Measurements from ENCODE around the gene PPFIA3. TPM values are rescaled to one million over a fixed set of nuclear protein-coding genes. Genes with fewer than 3 reads are reported as not detected.

Gene PPFIA3
- total RNA-seq, 4 donors from 2014 or later: 1.8 to 6.7 (median 3.5) TPM

DNA sequence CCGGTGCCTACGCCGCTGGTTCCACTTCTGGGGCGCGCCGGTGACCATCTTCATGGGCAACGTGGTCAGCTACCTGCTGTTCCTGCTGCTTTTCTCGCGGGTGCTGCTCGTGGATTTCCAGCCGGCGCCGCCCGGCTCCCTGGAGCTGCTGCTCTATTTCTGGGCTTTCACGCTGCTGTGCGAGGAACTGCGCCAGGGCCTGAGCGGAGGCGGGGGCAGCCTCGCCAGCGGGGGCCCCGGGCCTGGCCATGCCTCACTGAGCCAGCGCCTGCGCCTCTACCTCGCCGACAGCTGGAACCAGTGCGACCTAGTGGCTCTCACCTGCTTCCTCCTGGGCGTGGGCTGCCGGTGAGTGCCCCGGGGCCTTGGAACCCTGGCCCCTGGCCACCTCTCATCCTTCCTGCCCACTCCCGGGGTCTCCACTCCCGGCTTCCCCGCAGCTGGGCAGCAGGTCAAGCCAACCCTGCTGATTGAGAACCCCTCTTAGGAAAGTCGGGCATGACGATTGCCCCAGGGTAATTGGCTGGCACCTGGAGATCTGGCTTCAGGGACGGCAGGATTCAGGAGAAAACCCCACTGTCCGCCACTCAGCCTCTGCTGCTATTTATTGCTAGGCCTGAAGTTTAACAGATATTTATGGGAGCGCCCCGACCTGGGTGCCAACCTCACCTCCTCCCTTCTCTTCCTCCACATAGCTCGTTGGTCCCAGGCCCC lies 77.3 kb downstream of the PPFIA3 start:
- no peak for DNase-seq (ENCODE audit: low spot score in 2 of 2)
- WGBS, 2 donors: 69 to 80% methylated on average over 31 to 32 of the region's 40 CpGs
- peaks cover 0 to 34% (median 0%) of the 10 kb centered on the region in 3 donors for H3K36me3 ChIP-seq
- TF ChIP-seq CTCF (IDR thresholded peaks at IDR 0.05) (no peak), EP300 (IDR thresholded peaks at IDR 0.05) (no peak), POLR2A (IDR thresholded peaks at IDR 0.05) (no peak)
- no peaks in the 10 kb centered on the region for H3K4me1 ChIP-seq
- H3K27ac ChIP-seq: no peak overlapping the region
- no peak overlapping the region for H3K4me3 ChIP-seq
- H3K27me3 ChIP-seq: no peaks in the 10 kb centered on the region
- H3K9me3 ChIP-seq: no peaks in the 10 kb centered on the region

GRCh38 chr19:49200238-49200862 lies 81.0 kb downstream of the PPFIA3 start:
- no peak for DNase-seq (ENCODE audit: low spot score in 2 of 2)
- Histone ChIP-seq H3K36me3 (peaks cover 0 to 37% (median 0%) of the 10 kb centered on the region in 3 donors), H3K9me3 (no peaks in the 10 kb centered on the region), H3K4me1 (no peaks in the 10 kb centered on the region), H3K27ac (no peak overlapping the region), H3K4me3 (no peak overlapping the region), H3K27me3 (no peaks in the 10 kb centered on the region)
- no peak for TF ChIP-seq POLR2A (IDR thresholded peaks at IDR 0.05)
- no peak for TF ChIP-seq CTCF (IDR thresholded peaks at IDR 0.05)
- TF ChIP-seq EP300 (IDR thresholded peaks at IDR 0.05): no peak
- WGBS, 2 donors: 86 to 89% methylated on average over 29 of the region's 29 CpGs

Small RNAs within 50 kb of the gene (small RNA-seq; reads per million reads assigned to genes)
- not detected for gene RN7SL708P

Other genes with a start within 250 kb of the PPFIA3 start
- 100 to 1,000 TPM in 2 of 4 donors, 10 to 100 TPM in 2; 81.0 to 171 (median 101) TPM for gene PPP1R15A, start 247.1 kb upstream of the PPFIA3 start, total RNA-seq
- gene TULP2, start 220.8 kb upstream of the PPFIA3 start, total RNA-seq: 1 to 10 TPM in 1 of 4 donors, under 1 TPM in 2, not detected in 1; 0.22 to 2.5 (median 0.60) TPM
- gene NUCB1, start 219.2 kb upstream of the PPFIA3 start, total RNA-seq: 100 to 1,000 TPM; 220 to 352 (median 287) TPM
- gene DHDH, start 185.8 kb upstream of the PPFIA3 start, total RNA-seq: 1 to 10 TPM in 1 of 4 donors, not detected in 3; 1.2 TPM
- 10 to 100 TPM; 31.4 to 61.2 (median 38.4) TPM for gene BAX, start 164.7 kb upstream of the PPFIA3 start, total RNA-seq
- gene FTL, start 154.2 kb upstream of the PPFIA3 start, total RNA-seq: 1,000 to 10,000 TPM; 5,480 to 8,362 (median 5,857) TPM
- 10 to 100 TPM; 28.8 to 42.0 (median 31.0) TPM for gene GYS1, start 126.2 kb upstream of the PPFIA3 start, total RNA-seq
- 100 to 1,000 TPM in 1 of 4 donors, 10 to 100 TPM in 3; 69.2 to 120 (median 78.5) TPM for gene RUVBL2, start 125.7 kb upstream of the PPFIA3 start, total RNA-seq
- gene LHB, start 102.5 kb upstream of the PPFIA3 start, total RNA-seq: 1 to 10 TPM in 1 of 4 donors, not detected in 3; 2.6 TPM
- not detected for gene CGB3, start 95.2 kb upstream of the PPFIA3 start, total RNA-seq
- gene CGB2, start 87.7 kb upstream of the PPFIA3 start, total RNA-seq: not detected
- not detected for gene CGB1, start 82.6 kb upstream of the PPFIA3 start, total RNA-seq
- not detected for gene CGB5, start 75.7 kb upstream of the PPFIA3 start, total RNA-seq
- gene CGB8, start 70.4 kb upstream of the PPFIA3 start, total RNA-seq: not detected
- not detected for gene CGB7, start 61.8 kb upstream of the PPFIA3 start, total RNA-seq
- gene NTF4, start 54.7 kb upstream of the PPFIA3 start, total RNA-seq: not detected
- not detected for gene KCNA7, start 46.8 kb upstream of the PPFIA3 start, total RNA-seq
- gene SNRNP70, start 34.1 kb upstream of the PPFIA3 start, total RNA-seq: 100 to 1,000 TPM; 286 to 444 (median 400) TPM
- 10 to 100 TPM; 15.7 to 24.9 (median 19.6) TPM for gene LIN7B, start 5.2 kb upstream of the PPFIA3 start, total RNA-seq
- 1 to 10 TPM in 3 of 4 donors, not detected in 1; 1.0 to 7.8 (median 5.0) TPM for gene C19orf73, start 401 bp upstream of the PPFIA3 start, total RNA-seq
- 1 to 10 TPM in 3 of 4 donors, under 1 TPM in 1; 0.60 to 4.3 (median 2.6) TPM for gene HRC, start 35.9 kb downstream of the PPFIA3 start, total RNA-seq
- 10 to 100 TPM; 12.6 to 22.4 (median 16.7) TPM for gene TRPM4, start 38.2 kb downstream of the PPFIA3 start, total RNA-seq
- gene SLC6A16, start 205.6 kb downstream of the PPFIA3 start, total RNA-seq: 1 to 10 TPM; 2.6 to 4.6 (median 3.4) TPM
- gene CD37, start 215.9 kb downstream of the PPFIA3 start, total RNA-seq: 10 to 100 TPM in 3 of 4 donors, 1 to 10 TPM in 1; 9.8 to 18.6 (median 15.8) TPM
- gene TEAD2, start 242.9 kb downstream of the PPFIA3 start, total RNA-seq: 10 to 100 TPM; 17.8 to 39.0 (median 21.4) TPM
- gene DKKL1, start 244.3 kb downstream of the PPFIA3 start, total RNA-seq: not detected

Data from tibial nerve (tissue), 4 donors.